Astrocyte (in vitro differentiated cells and primary cell): ENCODE measurements around the gene MAP3K4.

Source experiments
- CTCF ChIP-seq: IDR thresholded peaks from 2 replicates; pipeline ENCODE4 v1.5.1; 2011; ENCODE audit warnings: low read depth, mild to moderate bottlenecking, inconsistent platforms, low read length, moderate library complexity; ENCODE audit not compliant: insufficient read depth
- EZH2 ChIP-seq: IDR thresholded peaks from 2 replicates; pipeline ENCODE4 v1.6.1; 2012; ENCODE audit warnings: mild to moderate bottlenecking, low read length, inconsistent platforms; ENCODE audit not compliant: insufficient read depth

- TF ChIP-seq CTCF (no peak), EZH2 (no peak)
These were observed 93.7 kb downstream of the MAP3K4 start for GRCh38 chr6:161085246-161085645.
